K562 (cell line): ENCODE measurements around the gene LPIN2. TPM values are rescaled to one million over a fixed set of nuclear protein-coding genes. Genes with fewer than 3 reads are reported as not detected.

Source experiments
- ADNP ChIP-seq: fragments of 200-800 bp; sonication (Bioruptor generic); IDR thresholded peaks from 2 replicates; pipeline ENCODE4 v1.6.1; 2016; ENCODE audit warnings: missing genetic modification characterization, missing compliant biosample characterization
- ATF6 ChIP-seq: sonication (generic); formaldehyde crosslinking; IDR thresholded peaks from 2 replicates; pipeline ENCODE4 v1.4.0; 2020; ENCODE audit warnings: mild to moderate bottlenecking, missing genetic modification reagents
- CC2D1A ChIP-seq: fragments of 450-650 bp; IDR thresholded peaks from 2 replicates; pipeline ENCODE4 v1.6.1; 2017; ENCODE audit warnings: mild to moderate bottlenecking
- CHCHD3 ChIP-seq: fragments of 250-450 bp; sonication (Bioruptor Pico); IDR thresholded peaks from 2 replicates; pipeline ENCODE4 v2.1.2; 2022; ENCODE audit warnings: mild to moderate bottlenecking
- COPS2 ChIP-seq: fragments of 450-650 bp; conservative IDR thresholded peaks from 2 replicates; pipeline ENCODE4 v1.6.1; 2016; ENCODE audit warnings: mild to moderate bottlenecking, moderate library complexity
- CSDE1 ChIP-seq, 2 experiments: fragments of 450-650 bp; IDR thresholded peaks; 2 replicates each; pipeline ENCODE4 v1.6.1; 2016; ENCODE audit warnings: mild to moderate bottlenecking in 1 of 2
- HES1 ChIP-seq: fragments of 450-650 bp; IDR thresholded peaks from 2 replicates; pipeline ENCODE4 v1.6.1; 2016; ENCODE audit warnings: low read depth, mild to moderate bottlenecking, moderate library complexity
- KLF16 ChIP-seq: IDR thresholded peaks from 2 replicates; pipeline ENCODE4 v1.6.1; 2016; ENCODE audit warnings: antibody characterized with exemption
- NCOA2 ChIP-seq, 2 experiments: fragments of 450-650 bp; IDR thresholded peaks; 2 replicates each; pipeline ENCODE4 v1.6.1; 2018; ENCODE audit warnings: mild to moderate bottlenecking in 2 of 2, moderate library complexity in 1 of 2; ENCODE audit not compliant: partially characterized antibody in 2 of 2
- NKRF ChIP-seq: fragments of 450-650 bp; IDR thresholded peaks from 2 replicates; pipeline ENCODE4 v1.6.1; 2016; ENCODE audit warnings: borderline replicate concordance
- PHB ChIP-seq: fragments of 250-450 bp; sonication (Bioruptor Pico); IDR thresholded peaks from 2 replicates; pipeline ENCODE4 v1.5.0; 2021
- POLR2A ChIP-seq: fragments of 450-650 bp; conservative IDR thresholded peaks from 2 replicates; pipeline ENCODE4 v1.6.1; 2016
- RBM15 ChIP-seq: fragments of 200-400 bp; formaldehyde crosslinking; IDR thresholded peaks from 2 replicates; pipeline ENCODE4 v1.6.1; 2018; ENCODE audit warnings: mild to moderate bottlenecking, low read length, moderate library complexity; ENCODE audit not compliant: insufficient read depth
- SETDB1 ChIP-seq: IDR thresholded peaks from one replicate; pipeline ENCODE4 v1.6.1; 2012; ENCODE audit warnings: low read length, control low read depth, inconsistent platforms
- TAL1 ChIP-seq: fragments of 450-650 bp; IDR thresholded peaks from 2 replicates; pipeline ENCODE4 v1.6.1; 2016; ENCODE audit warnings: mild to moderate bottlenecking
- ZBTB1 ChIP-seq: sonication (generic); formaldehyde crosslinking; IDR thresholded peaks from 2 replicates; pipeline ENCODE4 v1.8.1; 2023; ENCODE audit warnings: missing genetic modification reagents, low read depth, mild to moderate bottlenecking, borderline replicate concordance
- ZKSCAN1 ChIP-seq: fragments of 150-350 bp; IDR thresholded peaks from 2 replicates; pipeline ENCODE4 v1.6.1; 2016; ENCODE audit warnings: low read depth, low read length
- ZNF124 ChIP-seq: sonication (generic); formaldehyde crosslinking; IDR thresholded peaks from 2 replicates; pipeline ENCODE4 v1.8.1; 2022; ENCODE audit warnings: missing genetic modification reagents
- ZNF518B ChIP-seq: fragments of 250-450 bp; sonication (Bioruptor Pico); IDR thresholded peaks from 2 replicates; pipeline ENCODE4 v1.5.0; 2021; ENCODE audit warnings: mild to moderate bottlenecking, moderate library complexity
- ZNF76 ChIP-seq: fragments of 250-450 bp; sonication (Bioruptor Pico); IDR thresholded peaks from 2 replicates; pipeline ENCODE4 v1.4.0; 2020; ENCODE audit warnings: mild to moderate bottlenecking, moderate library complexity, borderline replicate concordance
- polyA plus RNA-seq, 8 experiments: library from polyadenylated mRNA; depleted of rRNA in 4 of 8; stranded (reverse) in 5 of 8; unstranded in 3 of 8; fragments of >200 nt; fragmentation: Nextera tagmentation in 2 of 8; fragmentation: Illumina TruSeq in 1 of 8; extraction: Ambion mirVana in 2 of 8; extraction: Trizol in 1 of 8; gene quantifications; 2 replicates each; pipeline versions ENCODE4 v1.2.1 to v1.2.3, GENCODE V29; 2011 to 2014; ENCODE audit warnings: inconsistent platforms in 1 of 8, missing spikeins in 1 of 8
- total RNA-seq, 7 experiments: library from RNA; depleted of rRNA in 6 of 7; stranded (reverse); fragments of >200 nt in 6 of 7; fragmentation: Illumina TruSeq in 2 of 7; extraction: Trizol in 2 of 7; gene quantifications; 2 replicates each; pipeline versions ENCODE4 v1.2.1 to v1.2.3, GENCODE V29; 2011 to 2021; ENCODE audit warnings: low replicate concordance in 1 of 7

LPIN2 gene
- total and polyA plus RNA-seq, 9 of the 15 experiments (the other 6 are each of a cell fraction or from before 2014, with no cell fraction given), result 5.2 to 34.8 (median 24.6) TPM

- no peak for TF ChIP-seq ADNP (tag)
- no peak for TF ChIP-seq KLF16
- TF ChIP-seq ZNF518B (CRISPR knock-in tag), result no peak
- no peak for TF ChIP-seq COPS2
- TF ChIP-seq CC2D1A, result no peak
- TF ChIP-seq NKRF, result no peak
- peak; percentile 34 to 60; a peak in 1 of 4 replicates for TF ChIP-seq CSDE1 (IDR thresholded peaks at IDR 0.05)
- TF ChIP-seq SETDB1, result no peak
- TF ChIP-seq ZNF76 (CRISPR knock-in tag), result no peak
- TF ChIP-seq RBM15, result no peak
- peak; percentile 48; the same call in 1 of the 2 replicates for TF ChIP-seq HES1
- TF ChIP-seq POLR2A, result peak; percentile 73
- peak; percentile 97 for TF ChIP-seq ZBTB1
- TF ChIP-seq PHB (CRISPR knock-in tag), result no peak
- peak; percentile 83; the same call in 1 of the 2 replicates for TF ChIP-seq ATF6
- TF ChIP-seq ZNF124 (CRISPR knock-in tag), result 0 out of 2 replicates have a peak, but pooled peaks have one; percentile 58
- TF ChIP-seq NCOA2 (IDR thresholded peaks at IDR 0.05; ENCODE audit: partially characterized antibody in 2 of 2), result no peak
- TF ChIP-seq TAL1, result no peak
- no peak for TF ChIP-seq CHCHD3 (CRISPR knock-in tag)
- no peak for TF ChIP-seq ZKSCAN1
Observed at GRCh38 chr18:3012136-3013023, 564 bp downstream of the LPIN2 start (continued).
